ENCODE data around the gene RBM5.

- TF ChIP-seq POLR2A (IDR thresholded peaks at IDR 0.05; ENCODE audit: low read depth, low read length) (no peak), BCL3 (IDR thresholded peaks at IDR 0.05; ENCODE audit: borderline replicate concordance, insufficient read depth, low read depth, low read length, poor library complexity, severe bottlenecking) (no peak), CTCF (IDR thresholded peaks at IDR 0.05 in 2 of 3, conservative IDR thresholded peaks at IDR 0.05 in 1 of 3; ENCODE audit: control insufficient read depth in 2 of 3, extremely low read depth in 1 of 3, insufficient read depth in 1 of 3, low read depth in 3 of 3, low read length in 3 of 3) (no peak), NRF1 (conservative IDR thresholded peaks at IDR 0.05; ENCODE audit: low read depth, low read length) (no peak), EP300 (IDR thresholded peaks at IDR 0.05; ENCODE audit: borderline replicate concordance in 1 of 2, control insufficient read depth in 1 of 2, low read depth in 2 of 2, low read length in 2 of 2) (no peak), PML (IDR thresholded peaks at IDR 0.05; ENCODE audit: low read length) (no peak), TCF12 (IDR thresholded peaks at IDR 0.05; ENCODE audit: low read depth, low read length) (no peak), POLR2AphosphoS5 (IDR thresholded peaks at IDR 0.05; ENCODE audit: low read length) (no peak), RAD51 (IDR thresholded peaks at IDR 0.05) (no peak), EGR1 (IDR thresholded peaks at IDR 0.05; ENCODE audit: borderline replicate concordance in 1 of 2, low read depth in 2 of 2, low read length in 2 of 2) (no peak)
These were observed 45.6 kb downstream of the RBM5 start for GRCh38 chr3:50134367-50134766.
